ENCODE data around the gene NKAP.

DNA sequence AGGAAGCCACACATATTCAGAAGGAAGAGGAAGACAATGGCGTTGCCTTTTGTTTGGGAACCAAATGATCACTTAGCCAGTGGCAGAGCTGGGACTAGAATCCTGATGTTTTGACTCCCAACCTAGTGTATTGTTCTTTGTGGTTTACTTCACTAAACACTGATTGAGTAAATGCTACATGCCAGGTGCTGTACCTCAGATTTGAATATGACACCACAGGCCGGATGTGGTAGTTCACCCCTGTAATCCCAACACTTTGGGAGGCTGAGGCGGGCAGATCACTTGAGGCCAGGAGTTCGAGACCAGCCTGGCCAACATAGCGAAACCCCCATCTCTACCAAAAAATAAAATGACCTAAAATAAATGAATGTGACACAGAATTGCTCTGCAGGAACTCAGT lies 63.5 kb downstream of the NKAP start:
- TF ChIP-seq, protein P1, sequence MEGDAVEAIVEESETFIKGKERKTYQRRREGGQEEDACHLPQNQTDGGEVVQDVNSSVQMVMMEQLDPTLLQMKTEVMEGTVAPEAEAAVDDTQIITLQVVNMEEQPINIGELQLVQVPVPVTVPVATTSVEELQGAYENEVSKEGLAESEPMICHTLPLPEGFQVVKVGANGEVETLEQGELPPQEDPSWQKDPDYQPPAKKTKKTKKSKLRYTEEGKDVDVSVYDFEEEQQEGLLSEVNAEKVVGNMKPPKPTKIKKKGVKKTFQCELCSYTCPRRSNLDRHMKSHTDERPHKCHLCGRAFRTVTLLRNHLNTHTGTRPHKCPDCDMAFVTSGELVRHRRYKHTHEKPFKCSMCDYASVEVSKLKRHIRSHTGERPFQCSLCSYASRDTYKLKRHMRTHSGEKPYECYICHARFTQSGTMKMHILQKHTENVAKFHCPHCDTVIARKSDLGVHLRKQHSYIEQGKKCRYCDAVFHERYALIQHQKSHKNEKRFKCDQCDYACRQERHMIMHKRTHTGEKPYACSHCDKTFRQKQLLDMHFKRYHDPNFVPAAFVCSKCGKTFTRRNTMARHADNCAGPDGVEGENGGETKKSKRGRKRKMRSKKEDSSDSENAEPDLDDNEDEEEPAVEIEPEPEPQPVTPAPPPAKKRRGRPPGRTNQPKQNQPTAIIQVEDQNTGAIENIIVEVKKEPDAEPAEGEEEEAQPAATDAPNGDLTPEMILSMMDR (conservative IDR thresholded peaks at IDR 0.05; ENCODE audit: low read length), result no peak
- TF ChIP-seq EZH2phosphoT487 (IDR thresholded peaks at IDR 0.05; ENCODE audit: borderline replicate concordance, low read depth, low read length), result no peak

All from OCI-LY7 (cell line).